Measurements from ENCODE around the gene ACSL5. TPM values are rescaled to one million over a fixed set of nuclear protein-coding genes. Genes with fewer than 3 reads are reported as not detected.

The ACSL5 gene
- total RNA-seq, 1 donor from 2014 or later: 0.68 TPM

- H3K4me1 Mint-ChIP-seq (ENCODE audit: low read depth, unreplicated experiment): peaks cover 6% of the 10 kb centered on the region
- H3K79me2 ChIP-seq (ENCODE audit: insufficient read depth, low read length): no peaks in the 10 kb centered on the region
- DNase-seq (ENCODE audit: low read depth): no peak
Measured at GRCh38 chr10:112333452-112333851, 40.5 kb upstream of the ACSL5 start.

GRCh38 chr10:112335111-112335867, 38.6 kb upstream of the ACSL5 start:
- Mint-ChIP-seq H3K9me3 (ENCODE audit: unreplicated experiment) (peaks cover 2% of the 10 kb centered on the region), H3K36me3 (ENCODE audit: low read depth, unreplicated experiment) (no peaks in the 10 kb centered on the region), H3K4me3 (ENCODE audit: unreplicated experiment) (no peak overlapping the region), H3K4me1 (ENCODE audit: low read depth, unreplicated experiment) (peaks cover 6% of the 10 kb centered on the region), H3K27ac (ENCODE audit: unreplicated experiment) (no peak overlapping the region), H3K27me3 (ENCODE audit: low read depth, unreplicated experiment) (peaks cover 6% of the 10 kb centered on the region)
- Histone ChIP-seq H3K4me3 (ENCODE audit: insufficient read depth, low read depth, low read length) (no peak overlapping the region), H3K9ac (ENCODE audit: low read length) (no peak overlapping the region), H3K36me3 (ENCODE audit: insufficient read depth, low read length) (no peaks in the 10 kb centered on the region), H3K79me2 (ENCODE audit: insufficient read depth, low read length) (no peaks in the 10 kb centered on the region), H4K20me1 (ENCODE audit: insufficient read depth, low read length) (no peaks in the 10 kb centered on the region), H3K9me3 (ENCODE audit: insufficient read depth, low read depth, low read length) (no peaks in the 10 kb centered on the region), H3K27me3 (ENCODE audit: insufficient read depth, low read length) (peaks cover 2% of the 10 kb centered on the region), H2AFZ (ENCODE audit: low read depth, low read length) (no peak overlapping the region), H3K4me1 (ENCODE audit: insufficient read depth, low read length) (no peaks in the 10 kb centered on the region), H3K4me2 (ENCODE audit: low read length) (no peak overlapping the region), H3K27ac (ENCODE audit: low read depth, low read length) (no peak overlapping the region)
- TF ChIP-seq CTCF (IDR thresholded peaks at IDR 0.05; ENCODE audit: insufficient read depth, low read depth, low read length) (no peak), EZH2 (IDR thresholded peaks at IDR 0.05; ENCODE audit: insufficient read depth, low read length) (no peak)
- DNase-seq (ENCODE audit: low read depth) (no peak), FAIRE-seq (no peak)

More at GRCh38 chr10:112333452-112333851, 40.5 kb upstream of the ACSL5 start:
- peaks cover 2% of the 10 kb centered on the region for H3K27me3 ChIP-seq (ENCODE audit: insufficient read depth, low read length)
- no peak overlapping the region for H3K9ac ChIP-seq (ENCODE audit: low read length)
- H3K27ac ChIP-seq (ENCODE audit: low read depth, low read length): no peak overlapping the region
- Mint-ChIP-seq H3K27me3 (ENCODE audit: low read depth, unreplicated experiment) (peaks cover 6% of the 10 kb centered on the region), H3K4me3 (ENCODE audit: unreplicated experiment) (no peak overlapping the region), H3K27ac (ENCODE audit: unreplicated experiment) (peak overlapping the region; percentile 15), H3K36me3 (ENCODE audit: low read depth, unreplicated experiment) (no peaks in the 10 kb centered on the region), H3K9me3 (ENCODE audit: unreplicated experiment) (peaks cover 2% of the 10 kb centered on the region)
- H3K9me3 ChIP-seq (ENCODE audit: insufficient read depth, low read depth, low read length): no peaks in the 10 kb centered on the region
- no peaks in the 10 kb centered on the region for H4K20me1 ChIP-seq (ENCODE audit: insufficient read depth, low read length)
- H2AFZ ChIP-seq (ENCODE audit: low read depth, low read length): no peak overlapping the region
- no peaks in the 10 kb centered on the region for H3K4me1 ChIP-seq (ENCODE audit: insufficient read depth, low read length)
- no peak overlapping the region for H3K4me2 ChIP-seq (ENCODE audit: low read length)
- H3K36me3 ChIP-seq (ENCODE audit: insufficient read depth, low read length): no peaks in the 10 kb centered on the region
- no peak for FAIRE-seq
- H3K4me3 ChIP-seq (ENCODE audit: insufficient read depth, low read depth, low read length): no peak overlapping the region
- TF ChIP-seq EZH2 (IDR thresholded peaks at IDR 0.05; ENCODE audit: insufficient read depth, low read length) (no peak), CTCF (IDR thresholded peaks at IDR 0.05; ENCODE audit: insufficient read depth, low read depth, low read length) (no peak)

- no peaks in the 10 kb centered on the region for H4K20me1 ChIP-seq (ENCODE audit: insufficient read depth, low read length)
- H3K4me2 ChIP-seq (ENCODE audit: low read length): no peak overlapping the region
- H2AFZ ChIP-seq (ENCODE audit: low read depth, low read length): no peak overlapping the region
- H3K4me3 ChIP-seq (ENCODE audit: insufficient read depth, low read depth, low read length): no peak overlapping the region
- peaks cover 6% of the 10 kb centered on the region for H3K27me3 Mint-ChIP-seq (ENCODE audit: low read depth, unreplicated experiment)
- no peak overlapping the region for H3K9ac ChIP-seq (ENCODE audit: low read length)
- no peaks in the 10 kb centered on the region for H3K79me2 ChIP-seq (ENCODE audit: insufficient read depth, low read length)
- no peak overlapping the region for H3K4me3 Mint-ChIP-seq (ENCODE audit: unreplicated experiment)
- no peaks in the 10 kb centered on the region for H3K9me3 ChIP-seq (ENCODE audit: insufficient read depth, low read depth, low read length)
- peaks cover 2% of the 10 kb centered on the region for H3K9me3 Mint-ChIP-seq (ENCODE audit: unreplicated experiment)
- H3K36me3 Mint-ChIP-seq (ENCODE audit: low read depth, unreplicated experiment): no peaks in the 10 kb centered on the region
- H3K4me1 Mint-ChIP-seq (ENCODE audit: low read depth, unreplicated experiment): peaks cover 4% of the 10 kb centered on the region
- TF ChIP-seq CTCF (IDR thresholded peaks at IDR 0.05; ENCODE audit: insufficient read depth, low read depth, low read length): no peak
- no peak for TF ChIP-seq EZH2 (IDR thresholded peaks at IDR 0.05; ENCODE audit: insufficient read depth, low read length)
- H3K27me3 ChIP-seq (ENCODE audit: insufficient read depth, low read length): peaks cover 2% of the 10 kb centered on the region
- H3K27ac ChIP-seq (ENCODE audit: low read depth, low read length): no peak overlapping the region
- H3K36me3 ChIP-seq (ENCODE audit: insufficient read depth, low read length): no peaks in the 10 kb centered on the region
- no peak for DNase-seq (ENCODE audit: low read depth)
- FAIRE-seq: no peak
- H3K27ac Mint-ChIP-seq (ENCODE audit: unreplicated experiment): no peak overlapping the region
- no peaks in the 10 kb centered on the region for H3K4me1 ChIP-seq (ENCODE audit: insufficient read depth, low read length)
Measured at GRCh38 chr10:112335868-112336265, 38.0 kb upstream of the ACSL5 start.

Measured in astrocyte (in vitro differentiated cells and primary cell).